GM23338 (cell line): ENCODE results near the gene PAX2.

Experiments
- CREB1 ChIP-seq: fragments of 250-450 bp; sonication (Bioruptor Pico); IDR thresholded peaks from 2 replicates; pipeline ENCODE4 v1.5.0; 2020; ENCODE audit warnings: low read depth, mild to moderate bottlenecking, moderate library complexity
- CTCF ChIP-seq, 2 experiments: fragments of 200-600 bp in 1 of 2; sonication (generic) in 1 of 2; conservative IDR thresholded peaks; 2 replicates each; pipeline versions ENCODE4 v1.5.1 to v1.6.1; 2016 to 2017; ENCODE audit warnings: antibody characterized with exemption in 2 of 2, low read depth in 2 of 2, mild to moderate bottlenecking in 2 of 2, moderate library complexity in 1 of 2
- EZH2phosphoT487 ChIP-seq: fragments of 200-600 bp; sonication (generic); IDR thresholded peaks from one replicate; pipeline ENCODE4 v1.8.1; 2018; ENCODE audit warnings: antibody characterized with exemption; ENCODE audit not compliant: unreplicated experiment
- POLR2AphosphoS5 ChIP-seq: IDR thresholded peaks from 2 replicates; pipeline ENCODE4 v1.6.1; 2016; ENCODE audit warnings: antibody characterized with exemption, low read depth
- ZNF114 ChIP-seq: fragments of 250-450 bp; sonication (Bioruptor Pico); IDR thresholded peaks from 2 replicates; pipeline ENCODE4 v1.5.0; 2020; ENCODE audit warnings: mild to moderate bottlenecking, moderate library complexity

GRCh38 chr10:100816671-100817070, 71.3 kb downstream of the PAX2 start:
- no peak for TF ChIP-seq CTCF (conservative IDR thresholded peaks at IDR 0.05; ENCODE audit: low read depth in 2 of 2)
- TF ChIP-seq CREB1 = no peak
- no peak for TF ChIP-seq POLR2AphosphoS5
- no peak for TF ChIP-seq EZH2phosphoT487
- TF ChIP-seq ZNF114 (CRISPR knock-in tag) = no peak
